GM06990 (cell line): Measurements from ENCODE around the gene H1-8.

Experiments
- DNase-seq: peaks from one replicate; pipeline ENCODE4 v3.0.0-alpha.2; 2011; ENCODE audit not compliant: insufficient read length; ENCODE audit errors: extremely low read depth
- H3K27me3 ChIP-seq: replicated peaks from 2 replicates; pipeline ENCODE4 v1.6.0; 2011; ENCODE audit warnings: low read length; ENCODE audit not compliant: control insufficient read depth, insufficient read depth
- H3K36me3 ChIP-seq: 2 replicates; pipeline ENCODE4 v1.5.1; 2011; ENCODE audit warnings: low read length; ENCODE audit not compliant: control insufficient read depth, insufficient read depth
- H3K4me3 ChIP-seq: replicated peaks from 2 replicates; pipeline ENCODE4 v1.5.1; 2011; ENCODE audit warnings: low read depth, mild to moderate bottlenecking, control low read depth, low read length
- CTCF ChIP-seq: IDR thresholded peaks from 2 replicates; pipeline ENCODE4 v1.5.1; 2011; ENCODE audit warnings: low read length, control low read depth, mild to moderate bottlenecking, inconsistent platforms; ENCODE audit not compliant: insufficient read depth, poor library complexity, severe bottlenecking

The H1-8 gene

GRCh38 chr3:129563332-129563731, 20.4 kb downstream of the H1-8 start:
- no peak overlapping the region for H3K4me3 ChIP-seq
- H3K27me3 ChIP-seq, result no peaks in the 10 kb centered on the region
- no peaks in the 10 kb centered on the region for H3K36me3 ChIP-seq
- TF ChIP-seq CTCF, result no peak
- DNase-seq, result no peak

GRCh38 chr3:129563850-129564535, 21.0 kb downstream of the H1-8 start:
- no peak overlapping the region for H3K4me3 ChIP-seq
- H3K27me3 ChIP-seq, result no peaks in the 10 kb centered on the region
- no peaks in the 10 kb centered on the region for H3K36me3 ChIP-seq
- TF ChIP-seq CTCF, result no peak
- DNase-seq, result no peak

- Histone ChIP-seq H3K27me3 (no peaks in the 10 kb centered on the region), H3K4me3 (no peak overlapping the region), H3K36me3 (no peaks in the 10 kb centered on the region)
- no peak for DNase-seq
- TF ChIP-seq CTCF, result no peak
Measured at GRCh38 chr3:129564981-129565644, 22.1 kb downstream of the H1-8 start.

- H3K36me3 ChIP-seq, result no peaks in the 10 kb centered on the region
Measured at GRCh38 chr3:129565902-129566301, 22.9 kb downstream of the H1-8 start.

GRCh38 chr3:129567176-129567705, 24.3 kb downstream of the H1-8 start:
- Histone ChIP-seq H3K36me3 (no peaks in the 10 kb centered on the region), H3K27me3 (no peaks in the 10 kb centered on the region), H3K4me3 (no peak overlapping the region)
- no peak for TF ChIP-seq CTCF
- DNase-seq, result no peak

More at GRCh38 chr3:129565902-129566301, 22.9 kb downstream of the H1-8 start:
- no peak for DNase-seq
- TF ChIP-seq CTCF, result no peak
- Histone ChIP-seq H3K4me3 (no peak overlapping the region), H3K27me3 (no peaks in the 10 kb centered on the region)
